A549 (cell line): Measurements from ENCODE around the gene MAD2L1. TPM values are rescaled to one million over a fixed set of nuclear protein-coding genes. Genes with fewer than 3 reads are reported as not detected.

Experiments
- ATAC-seq, 2 experiments: fragments of 200-7000 bp in 1 of 2; fragments of >200 bp in 1 of 2; cut with Nextera tagmentation in 1 of 2; cut with Tn5 transposase in 1 of 2; 3 replicates each; pipeline versions ENCODE4 v1.8.0 to v1.9.1; 2018 to 2020; ENCODE audit warnings: mild to moderate bottlenecking in 1 of 2, moderate library complexity in 1 of 2
- CTCF ChIA-PET: fragments of 300-600 bp; sonication (Branson Sonifier 250); formaldehyde crosslinking; extraction: SDS; loops from one replicate; lab custom pipeline; 2021; ENCODE audit warnings: antibody characterized with exemption, inconsistent platforms; lab: Yijun Ruan, JAX
- POLR2A ChIA-PET: fragments of 350-600 bp; formaldehyde crosslinking; extraction: SDS; loops from one replicate; lab custom pipeline; 2021; ENCODE audit warnings: antibody characterized with exemption, inconsistent platforms; lab: Yijun Ruan, JAX
- DNase-seq, 2 experiments: peaks; one replicate each; pipeline versions ENCODE4 v3.0.0 to v3.0.0-alpha.2; 2011 to 2016; ENCODE audit warnings: low read depth in 1 of 2, low spot score in 1 of 2
- FAIRE-seq: peaks from 2 replicates; lab custom pipeline; 2011; peaks lifted over from hg19 to GRCh38; lab: Jason Lieb, UNC
- H3K27ac ChIP-seq, 2 experiments: fragments of >200 bp; sonication (Bioruptor Twin); formaldehyde crosslinking; 3 replicates each; pipeline ENCODE4 v1.5.1; 2016 to 2017
- H3K4me1 ChIP-seq: fragments of >200 bp; sonication (Bioruptor Twin); formaldehyde crosslinking; 3 replicates; pipeline ENCODE4 v1.6.1; 2016
- H3K4me2 ChIP-seq: fragments of >200 bp; sonication (Bioruptor Twin); formaldehyde crosslinking; 3 replicates; pipeline ENCODE4 v1.6.1; 2016
- H3K4me3 ChIP-seq: fragments of >200 bp; sonication (Bioruptor Twin); formaldehyde crosslinking; 3 replicates; pipeline ENCODE4 v1.5.1; 2016
- H3K9me3 ChIP-seq: fragments of >200 bp; sonication (Bioruptor Twin); formaldehyde crosslinking; 3 replicates; pipeline ENCODE4 v1.6.1; 2016
- CBX2 ChIP-seq: fragments of 200-600 bp; sonication (generic); IDR thresholded peaks from 2 replicates; pipeline ENCODE4 v1.6.1; 2016; ENCODE audit warnings: low read depth, mild to moderate bottlenecking, borderline replicate concordance
- CEBPB ChIP-seq, 2 experiments: fragments of >200 bp in 1 of 2; sonication (Bioruptor Twin) in 1 of 2; formaldehyde crosslinking in 1 of 2; IDR thresholded peaks; 2 replicates each; pipeline ENCODE4 v1.6.1; 2012 to 2016
- CHD4 ChIP-seq: fragments of 200-600 bp; sonication (generic); IDR thresholded peaks from 2 replicates; pipeline ENCODE4 v1.6.1; 2016; ENCODE audit warnings: antibody characterized with exemption, mild to moderate bottlenecking, borderline replicate concordance
- CTCF ChIP-seq: fragments of >200 bp; sonication (Bioruptor Twin); formaldehyde crosslinking; IDR thresholded peaks from 3 replicates; pipeline ENCODE4 v1.5.1; 2016
- E2F6 ChIP-seq: IDR thresholded peaks from 2 replicates; pipeline ENCODE4 v1.6.1; 2012; ENCODE audit warnings: low read depth, borderline replicate concordance
- EHMT2 ChIP-seq: fragments of 200-600 bp; sonication (generic); IDR thresholded peaks from 2 replicates; pipeline ENCODE4 v1.6.1; 2016; ENCODE audit warnings: antibody characterized with exemption, low read depth, mild to moderate bottlenecking, moderate library complexity
- ELK1 ChIP-seq: fragments of 150-350 bp; IDR thresholded peaks from 2 replicates; pipeline ENCODE4 v1.6.1; 2014; ENCODE audit warnings: low read depth, mild to moderate bottlenecking, low read length
- ESRRA ChIP-seq: fragments of 150-350 bp; IDR thresholded peaks from 2 replicates; pipeline ENCODE4 v1.6.1; 2014; ENCODE audit warnings: mild to moderate bottlenecking, low read length, borderline replicate concordance
- FOSB ChIP-seq: fragments of 250-450 bp; sonication (Bioruptor Pico); IDR thresholded peaks from 2 replicates; pipeline ENCODE4 v1.5.0; 2020; ENCODE audit warnings: mild to moderate bottlenecking, moderate library complexity
- FOSL2 ChIP-seq, 2 experiments: fragments of 450-650 bp in 1 of 2; fragments of >200 bp in 1 of 2; sonication (Bioruptor Twin) in 1 of 2; formaldehyde crosslinking; IDR thresholded peaks; 2 replicates each; pipeline versions ENCODE4 v1.5.0 to v1.6.1; 2016 to 2020; ENCODE audit warnings: mild to moderate bottlenecking in 1 of 2, moderate library complexity in 1 of 2
- FOXS1 ChIP-seq: fragments of 250-450 bp; sonication (Bioruptor Pico); IDR thresholded peaks from 2 replicates; pipeline ENCODE4 v1.5.0; 2020; ENCODE audit warnings: mild to moderate bottlenecking, moderate library complexity
- HEYL ChIP-seq: fragments of 250-450 bp; sonication (Bioruptor Pico); IDR thresholded peaks from 2 replicates; pipeline ENCODE4 v1.8.0; 2021; ENCODE audit warnings: mild to moderate bottlenecking, moderate library complexity
- HOXB13 ChIP-seq: fragments of 250-450 bp; sonication (Bioruptor Pico); IDR thresholded peaks from 2 replicates; pipeline ENCODE4 v1.5.0; 2020; ENCODE audit warnings: low read depth, mild to moderate bottlenecking, moderate library complexity
- HOXB5 ChIP-seq: fragments of 250-450 bp; sonication (Bioruptor Pico); IDR thresholded peaks from 2 replicates; pipeline ENCODE4 v1.5.0; 2020; ENCODE audit warnings: mild to moderate bottlenecking, moderate library complexity
- JUN ChIP-seq, 2 experiments: fragments of >200 bp; sonication (Bioruptor Twin); formaldehyde crosslinking; IDR thresholded peaks; 2 replicates in 1 of 2; 3 replicates in 1 of 2; pipeline ENCODE4 v1.6.1; 2016 to 2017
- JUNB ChIP-seq: fragments of >200 bp; sonication (Bioruptor Twin); formaldehyde crosslinking; IDR thresholded peaks from 2 replicates; pipeline ENCODE4 v1.6.1; 2016
- KDM1A ChIP-seq: fragments of 200-600 bp; sonication (generic); IDR thresholded peaks from 2 replicates; pipeline ENCODE4 v1.6.1; 2016; ENCODE audit warnings: low read depth, mild to moderate bottlenecking
- MAX ChIP-seq: IDR thresholded peaks from 2 replicates; pipeline ENCODE4 v1.6.1; 2012
- MYC ChIP-seq: IDR thresholded peaks from 2 replicates; pipeline ENCODE4 v1.6.1; 2012; ENCODE audit warnings: mild to moderate bottlenecking, inconsistent platforms, low read length, improper control_type of control experiment, borderline replicate concordance
- NPAS2 ChIP-seq: fragments of 250-450 bp; sonication (Bioruptor Pico); IDR thresholded peaks from 2 replicates; pipeline ENCODE4 v1.8.0; 2022; ENCODE audit warnings: mild to moderate bottlenecking, moderate library complexity, borderline replicate concordance
- PHF8 ChIP-seq: fragments of 200-600 bp; sonication (generic); IDR thresholded peaks from 2 replicates; pipeline ENCODE4 v1.6.1; 2016; ENCODE audit warnings: low read depth, mild to moderate bottlenecking, antibody characterized with exemption, moderate library complexity, borderline replicate concordance
- RAD21 ChIP-seq, 2 experiments: fragments of >200 bp in 1 of 2; sonication (Bioruptor Twin) in 1 of 2; formaldehyde crosslinking in 1 of 2; IDR thresholded peaks in 1 of 2; conservative IDR thresholded peaks in 1 of 2; 2 replicates in 1 of 2; 3 replicates in 1 of 2; pipeline ENCODE4 v1.6.1; 2012 to 2018; ENCODE audit warnings: inconsistent platforms in 1 of 2
- RCOR1 ChIP-seq: fragments of 150-350 bp; IDR thresholded peaks from 2 replicates; pipeline ENCODE4 v1.6.1; 2014; ENCODE audit warnings: antibody characterized with exemption, low read length, low read depth
- REST ChIP-seq: fragments of 200-600 bp; sonication (generic); IDR thresholded peaks from 2 replicates; pipeline ENCODE4 v1.6.1; 2016; ENCODE audit warnings: antibody characterized with exemption, mild to moderate bottlenecking, moderate library complexity
- RFX5 ChIP-seq: fragments of 450-650 bp; IDR thresholded peaks from 2 replicates; pipeline ENCODE4 v1.7.1; 2014; ENCODE audit warnings: antibody characterized with exemption, mild to moderate bottlenecking, moderate library complexity
- SREBF2 ChIP-seq: fragments of 450-650 bp; IDR thresholded peaks from 2 replicates; pipeline ENCODE4 v1.6.1; 2014; ENCODE audit warnings: mild to moderate bottlenecking, moderate library complexity
- WGBS: methylation state at CpG from one replicate; pipeline ENCODE4 v1.1.6; 2017; ENCODE audit errors: missing lambda C conversion rate; 5-methylcytosine and 5-hydroxymethylcytosine counted together
- polyA plus RNA-seq, 4 experiments: library from polyadenylated mRNA; depleted of rRNA in 3 of 4; stranded (reverse); fragments of >200 nt; fragmentation: RNase III in 1 of 4; extraction: RNeasy Plus Mini Kit Qiagen cat#74134 plus additional on column Dnase treatment in 1 of 4; gene quantifications; 2 replicates in 3 of 4; 3 replicates in 1 of 4; pipeline ENCODE4 v1.2.3, GENCODE V29; 2011 to 2017

Gene MAD2L1
- polyA plus RNA-seq, 2 of the 4 experiments (the other 2 are of a cell fraction): 65.3 to 77.8 TPM

GRCh38 chr4:120043828-120044227 lies 22.8 kb downstream of the MAD2L1 start:
- TF ChIP-seq KDM1A (no peak), FOSL2 (IDR thresholded peaks at IDR 0.05) (no peak), FOSL2 (CRISPR knock-in tag; IDR thresholded peaks at IDR 0.05) (no peak), CHD4 (no peak), ELK1 (no peak), REST (no peak), MAX (no peak), SREBF2 (no peak), NPAS2 (CRISPR knock-in tag) (no peak), FOXS1 (CRISPR knock-in tag) (no peak), RAD21 (conservative IDR thresholded peaks at IDR 0.05 in 1 of 2, IDR thresholded peaks at IDR 0.05 in 1 of 2) (no peak), EHMT2 (no peak), E2F6 (no peak), JUNB (no peak), CEBPB (IDR thresholded peaks at IDR 0.05) (no peak), PHF8 (no peak)
- Histone ChIP-seq H3K27ac (no peak overlapping the region), H3K4me2 (0 out of 3 replicates have a peak overlapping the region, but pooled peaks have one; percentile 26), H3K4me1 (no peaks in the 10 kb centered on the region), H3K9me3 (no peaks in the 10 kb centered on the region), H3K4me3 (no peak overlapping the region)
- DNase-seq (no peak), FAIRE-seq (no peak), ATAC-seq (no peak)
- WGBS: 68% methylated on average over 4 of the region's 4 CpGs
- POLR2A ChIA-PET: no interaction called here
- CTCF ChIA-PET: interaction anchor here (1.2 kb wide), 1 partner anchor 485 kb away, joined by 3 read pairs; no protein-coding TSS in a partner anchor

- ChIA-PET CTCF (no interaction called here), POLR2A (no interaction called here)
- no peak overlapping the region for H3K4me2 ChIP-seq
- DNase-seq (no peak), ATAC-seq (no peak), FAIRE-seq (no peak)
- H3K4me1 ChIP-seq: no peaks in the 10 kb centered on the region
- WGBS: 2% methylated on average over 2 of the region's 2 CpGs
- no peak overlapping the region for H3K4me3 ChIP-seq
- no peaks in the 10 kb centered on the region for H3K9me3 ChIP-seq
- H3K27ac ChIP-seq: no peak overlapping the region
- no peak for TF ChIP-seq CTCF
- no peak for TF ChIP-seq RCOR1
- TF ChIP-seq JUN (IDR thresholded peaks at IDR 0.05): no peak
- no peak for TF ChIP-seq HEYL
- no peak for TF ChIP-seq REST
- TF ChIP-seq PHF8: no peak
- no peak for TF ChIP-seq FOSB (CRISPR knock-in tag)
- no peak for TF ChIP-seq HOXB13 (CRISPR knock-in tag)
- TF ChIP-seq CBX2: no peak
- no peak for TF ChIP-seq CEBPB (IDR thresholded peaks at IDR 0.05)
- TF ChIP-seq ESRRA: no peak
- TF ChIP-seq MYC: no peak
- no peak for TF ChIP-seq RAD21 (conservative IDR thresholded peaks at IDR 0.05 in 1 of 2, IDR thresholded peaks at IDR 0.05 in 1 of 2)
- no peak for TF ChIP-seq HOXB5 (CRISPR knock-in tag)
- TF ChIP-seq RFX5: no peak
- no peak for TF ChIP-seq CHD4
- TF ChIP-seq SREBF2: no peak
These were observed 29.2 kb downstream of the MAD2L1 start for GRCh38 chr4:120037411-120037810.
